Activated CD8-positive, alpha-beta T cell treated with anti-CD3 and anti-CD28 coated beads, Interleukin-2, amount 10 ng/mL, durations not matched to agents 7 days and 5 days (primary cell): Measurements from ENCODE around the gene SERPINA4. TPM values are rescaled to one million over a fixed set of nuclear protein-coding genes. Genes with fewer than 3 reads are reported as not detected.
"Not testable (repeated sequence)": the region's sequence is repeated elsewhere in the genome, so short reads cannot be mapped to it uniquely, and the experiment has no call there.

Experiments
- ATAC-seq: fragments of 150-1000 bp; cut with Tn5 transposase; one replicate; pipeline ENCODE4 v1.10.0; 2021; ENCODE audit warnings: moderate library complexity
- CTCF ChIA-PET: fragments of 350-600 bp; sonication (Branson Sonifier 250); formaldehyde crosslinking; loops from one replicate; lab custom pipeline; 2021; ENCODE audit warnings: antibody characterized with exemption; lab: Charles Lee
- POLR2A ChIA-PET: fragments of 350-600 bp; sonication (Branson Sonifier 250); formaldehyde crosslinking; loops from one replicate; lab custom pipeline; 2021; ENCODE audit warnings: antibody characterized with exemption; lab: Charles Lee
- DNase-seq: peaks from one replicate; pipeline ENCODE4 v3.0.0-alpha.2; 2020
- H3K27ac Mint-ChIP-seq: one replicate; pipeline ENCODE4 v1.8.0; 2021; ENCODE audit warnings: mild to moderate bottlenecking, mixed read lengths
- H3K27me3 Mint-ChIP-seq: one replicate; pipeline ENCODE4 v1.8.0; 2021; ENCODE audit warnings: low read depth, mixed read lengths
- H3K36me3 Mint-ChIP-seq: one replicate; pipeline ENCODE4 v1.8.0; 2021; ENCODE audit warnings: low read depth, mixed read lengths
- H3K4me1 Mint-ChIP-seq: one replicate; pipeline ENCODE4 v1.8.0; 2021; ENCODE audit warnings: low read depth, mixed read lengths
- H3K4me3 Mint-ChIP-seq: one replicate; pipeline ENCODE4 v1.8.0; 2021; ENCODE audit warnings: mild to moderate bottlenecking, mixed read lengths
- H3K9me3 Mint-ChIP-seq: one replicate; pipeline ENCODE4 v1.8.0; 2022; ENCODE audit warnings: mixed read lengths; ENCODE audit not compliant: insufficient read depth
- total RNA-seq, 2 experiments: library from RNA; stranded (reverse); gene quantifications; one replicate each; pipeline ENCODE4 v1.2.3, GENCODE V29; 2021

SERPINA4 gene
- total RNA-seq, 2 experiments from 2014 or later = not detected

- H3K9me3 Mint-ChIP-seq = no peaks in the 10 kb centered on the region
Observed at GRCh38 chr14:94599656-94600004, 38.4 kb downstream of the SERPINA4 start.

DNA sequence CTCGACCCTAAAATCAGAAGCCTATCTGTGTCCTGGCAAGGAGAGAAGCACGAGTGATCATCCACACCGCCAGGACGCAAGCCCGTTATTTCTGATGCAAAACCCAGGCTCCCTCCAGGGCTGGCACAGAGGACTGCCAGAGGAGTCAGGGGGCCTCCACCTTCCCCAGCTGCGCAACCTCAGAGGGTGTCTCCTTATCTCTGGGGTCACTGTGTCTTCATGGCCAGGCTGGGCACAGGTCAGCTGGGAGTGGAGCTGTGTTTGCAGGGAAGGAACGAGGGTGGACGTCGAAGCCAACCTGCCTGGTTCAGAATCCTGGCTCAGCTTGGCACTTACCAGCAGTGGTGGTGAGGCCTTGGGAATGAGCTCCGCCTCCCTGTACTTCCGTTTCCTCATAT lies 38.9 kb downstream of the SERPINA4 start:
- no peaks in the 10 kb centered on the region for H3K4me1 Mint-ChIP-seq
- H3K4me3 Mint-ChIP-seq = no peak overlapping the region
- no peaks in the 10 kb centered on the region for H3K9me3 Mint-ChIP-seq
- no peak overlapping the region for H3K27ac Mint-ChIP-seq
- CTCF ChIA-PET = no interaction called here
- ATAC-seq (no peak), DNase-seq (no peak)
- H3K27me3 Mint-ChIP-seq = no peaks in the 10 kb centered on the region
- no peaks in the 10 kb centered on the region for H3K36me3 Mint-ChIP-seq
- POLR2A ChIA-PET = no interaction called here

More at GRCh38 chr14:94599656-94600004, 38.4 kb downstream of the SERPINA4 start:
- Mint-ChIP-seq H3K27ac (no peak overlapping the region), H3K4me3 (no peak overlapping the region), H3K4me1 (no peaks in the 10 kb centered on the region), H3K27me3 (no peaks in the 10 kb centered on the region), H3K36me3 (no peaks in the 10 kb centered on the region)
- ATAC-seq = no peak
- ChIA-PET POLR2A (no interaction called here), CTCF (no interaction called here)
- no peak for DNase-seq

GRCh38 chr14:94601884-94602391 lies 40.7 kb downstream of the SERPINA4 start:
- Mint-ChIP-seq H3K9me3 (no peaks in the 10 kb centered on the region), H3K27ac (no peak overlapping the region), H3K27me3 (no peaks in the 10 kb centered on the region), H3K4me3 (no peak overlapping the region), H3K4me1 (no peaks in the 10 kb centered on the region), H3K36me3 (no peaks in the 10 kb centered on the region)
- ChIA-PET CTCF (interaction anchor here (0.9 kb wide), 1 partner anchor 53 kb away, joined by 4 read pairs; no protein-coding TSS in a partner anchor), POLR2A (interaction anchor here (0.5 kb wide), 1 partner anchor 1045 kb away, joined by 3 read pairs; no protein-coding TSS in a partner anchor)
- DNase-seq = no peak
- no peak for ATAC-seq

GRCh38 chr14:94602722-94603121 lies 41.5 kb downstream of the SERPINA4 start:
- no peak overlapping the region for H3K4me3 Mint-ChIP-seq
- H3K4me1 Mint-ChIP-seq = no peaks in the 10 kb centered on the region
- CTCF ChIA-PET = no interaction called here
- ATAC-seq = no peak
- H3K27me3 Mint-ChIP-seq = no peaks in the 10 kb centered on the region
- no peak for DNase-seq
- no peaks in the 10 kb centered on the region for H3K9me3 Mint-ChIP-seq
- POLR2A ChIA-PET = interaction anchor here (0.5 kb wide), 1 partner anchor 1045 kb away, joined by 3 read pairs; no protein-coding TSS in a partner anchor
- H3K36me3 Mint-ChIP-seq = no peaks in the 10 kb centered on the region
- H3K27ac Mint-ChIP-seq = no peak overlapping the region

- H3K36me3 Mint-ChIP-seq = no peaks in the 10 kb centered on the region
- H3K4me3 Mint-ChIP-seq = no peak overlapping the region
- H3K9me3 Mint-ChIP-seq = no peaks in the 10 kb centered on the region
- POLR2A ChIA-PET = no interaction called here
- no peaks in the 10 kb centered on the region for H3K27me3 Mint-ChIP-seq
- no peaks in the 10 kb centered on the region for H3K4me1 Mint-ChIP-seq
- CTCF ChIA-PET = no interaction called here
- no peak overlapping the region for H3K27ac Mint-ChIP-seq
- DNase-seq = no peak
- no peak for ATAC-seq
Observed at GRCh38 chr14:94605361-94605760, 44.1 kb downstream of the SERPINA4 start.

- ATAC-seq, H3K27ac Mint-ChIP-seq, DNase-seq, H3K9me3 Mint-ChIP-seq, H3K27me3 Mint-ChIP-seq, CTCF ChIA-PET, H3K4me3 Mint-ChIP-seq, H3K36me3 Mint-ChIP-seq, POLR2A ChIA-PET, H3K4me1 Mint-ChIP-seq: not testable (repeated sequence)
Observed at GRCh38 chr14:94608966-94609365, 47.7 kb downstream of the SERPINA4 start.

GRCh38 chr14:94611179-94611578 lies 49.9 kb downstream of the SERPINA4 start:
- ChIA-PET POLR2A (no interaction called here), CTCF (no interaction called here)
- Mint-ChIP-seq H3K27me3 (no peaks in the 10 kb centered on the region), H3K9me3 (no peaks in the 10 kb centered on the region), H3K4me3 (no peak overlapping the region), H3K4me1 (no peaks in the 10 kb centered on the region), H3K27ac (no peak overlapping the region), H3K36me3 (no peaks in the 10 kb centered on the region)
- ATAC-seq = no peak
- no peak for DNase-seq

GRCh38 chr14:94612174-94612573 lies 50.9 kb downstream of the SERPINA4 start, which contains the start of gene SERPINA3:
SERPINA3 (plus strand) TSS chr14:94612391; CDS start chr14:94614442, 2,051 bp downstream.
- no peak within 1 kb of the TSS for H3K27ac Mint-ChIP-seq
- no peak within 1 kb of the TSS for H3K4me3 Mint-ChIP-seq
- H3K27me3 Mint-ChIP-seq = no peaks in the 10 kb centered on the region
- CTCF ChIA-PET = no interaction called here
- H3K4me1 Mint-ChIP-seq = no peaks in the 10 kb centered on the region
- H3K36me3 Mint-ChIP-seq = no peaks in the 10 kb centered on the region
- no peak for ATAC-seq
- no peaks in the 10 kb centered on the region for H3K9me3 Mint-ChIP-seq
- no peak for DNase-seq
- POLR2A ChIA-PET = no interaction called here

DNA sequence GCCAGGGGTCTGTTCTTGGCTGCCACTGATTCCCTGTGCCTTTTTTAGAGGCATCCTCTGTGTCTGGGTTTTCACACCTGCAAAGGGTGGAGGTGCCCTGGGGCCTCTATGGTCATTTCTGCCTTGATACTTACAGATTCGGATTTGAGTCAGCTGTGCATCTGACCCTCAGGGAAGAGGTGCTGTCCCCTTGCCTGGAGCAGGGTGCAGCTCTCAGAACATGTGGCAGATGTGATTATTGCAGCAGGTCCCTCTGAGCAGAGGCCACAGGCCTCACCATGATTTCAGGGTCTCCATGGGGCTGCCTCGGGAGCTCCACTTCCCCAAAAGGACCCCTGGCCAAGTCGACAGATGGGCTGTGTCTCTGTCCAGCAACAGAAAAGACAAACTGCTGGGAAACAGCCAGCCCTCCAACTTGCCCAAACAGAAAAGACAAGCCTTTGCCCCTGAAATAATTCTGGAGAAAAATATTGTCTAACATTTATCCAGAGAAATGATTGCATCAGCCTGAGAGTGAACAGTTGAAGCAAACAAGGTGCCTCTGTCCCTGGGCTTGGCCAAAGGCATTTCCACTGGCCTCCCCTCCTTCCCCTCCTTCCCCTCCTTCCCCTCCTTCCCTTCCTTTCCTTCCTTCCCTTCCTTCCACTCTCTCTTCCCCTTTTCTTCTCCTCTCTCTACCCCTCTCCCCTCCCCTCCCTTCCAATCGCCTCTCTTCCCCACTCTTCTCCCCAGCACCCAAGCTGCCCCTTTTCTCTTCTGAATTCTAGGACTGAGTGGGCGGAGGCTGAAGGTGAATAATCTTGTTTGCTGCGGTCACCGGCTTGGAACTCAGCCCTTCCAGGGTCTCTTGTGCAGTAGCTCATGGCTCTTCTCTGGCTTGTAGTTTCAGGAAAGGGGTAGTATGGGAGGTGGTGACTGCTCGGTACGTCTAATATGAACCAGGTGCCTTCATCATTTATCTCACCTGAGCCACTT lies 51.6 kb downstream of the SERPINA4 start:
- CTCF ChIA-PET = no interaction called here
- no peaks in the 10 kb centered on the region for H3K36me3 Mint-ChIP-seq

GRCh38 chr14:94613720-94614644 lies 52.7 kb downstream of the SERPINA4 start:
- no peaks in the 10 kb centered on the region for H3K36me3 Mint-ChIP-seq
- no peaks in the 10 kb centered on the region for H3K27me3 Mint-ChIP-seq
- H3K9me3 Mint-ChIP-seq = peaks cover 10% of the 10 kb centered on the region
- CTCF ChIA-PET = no interaction called here
- no peak overlapping the region for H3K27ac Mint-ChIP-seq
- no peak for DNase-seq
- no peak for ATAC-seq
- H3K4me3 Mint-ChIP-seq = no peak overlapping the region
- POLR2A ChIA-PET = no interaction called here
- no peaks in the 10 kb centered on the region for H3K4me1 Mint-ChIP-seq

More for the DNA sequence above, 51.6 kb downstream of the SERPINA4 start:
- DNase-seq (no peak), ATAC-seq (no peak)
- no peak overlapping the region for H3K4me3 Mint-ChIP-seq
- POLR2A ChIA-PET = no interaction called here
- no peaks in the 10 kb centered on the region for H3K27me3 Mint-ChIP-seq
- H3K27ac Mint-ChIP-seq = no peak overlapping the region
- no peaks in the 10 kb centered on the region for H3K4me1 Mint-ChIP-seq
- peaks cover 4% of the 10 kb centered on the region for H3K9me3 Mint-ChIP-seq

DNA sequence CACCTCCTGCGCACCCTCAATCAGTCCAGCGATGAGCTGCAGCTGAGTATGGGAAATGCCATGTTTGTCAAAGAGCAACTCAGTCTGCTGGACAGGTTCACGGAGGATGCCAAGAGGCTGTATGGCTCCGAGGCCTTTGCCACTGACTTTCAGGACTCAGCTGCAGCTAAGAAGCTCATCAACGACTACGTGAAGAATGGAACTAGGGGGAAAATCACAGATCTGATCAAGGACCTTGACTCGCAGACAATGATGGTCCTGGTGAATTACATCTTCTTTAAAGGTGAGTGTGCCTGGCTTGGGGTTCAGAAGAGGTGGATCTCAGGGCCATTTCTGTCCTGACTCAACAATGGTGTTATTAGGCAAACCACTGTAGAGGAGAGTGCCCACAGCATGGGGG lies 53.6 kb downstream of the SERPINA4 start:
- ATAC-seq = no peak
- Mint-ChIP-seq H3K36me3 (no peaks in the 10 kb centered on the region), H3K4me3 (no peak overlapping the region), H3K27ac (no peak overlapping the region), H3K9me3 (peaks cover 12% of the 10 kb centered on the region), H3K4me1 (no peaks in the 10 kb centered on the region), H3K27me3 (no peaks in the 10 kb centered on the region)
- ChIA-PET POLR2A (no interaction called here), CTCF (no interaction called here)
- DNase-seq = no peak
